Osteocyte (in vitro differentiated cells): Measurements from ENCODE around the gene PDPK1. TPM values are rescaled to one million over a fixed set of nuclear protein-coding genes. Genes with fewer than 3 reads are reported as not detected.
"Not testable (repeated sequence)": the region's sequence is repeated elsewhere in the genome, so short reads cannot be mapped to it uniquely, and the experiment has no call there.

Source experiments
- DNase-seq: peaks from one replicate; pipeline ENCODE4 v3.0.0; 2021; ENCODE audit warnings: mixed read lengths; ENCODE audit not compliant: unreplicated experiment; ENCODE audit errors: extremely low spot score
- H3K27ac Mint-ChIP-seq: one replicate; pipeline ENCODE4 v1.8.0; 2021; ENCODE audit warnings: mild to moderate bottlenecking, mixed read lengths; ENCODE audit not compliant: unreplicated experiment
- H3K27me3 Mint-ChIP-seq: one replicate; pipeline ENCODE4 v1.8.0; 2021; ENCODE audit warnings: mixed read lengths; ENCODE audit not compliant: unreplicated experiment
- H3K36me3 Mint-ChIP-seq: one replicate; pipeline ENCODE4 v1.8.0; 2021; ENCODE audit warnings: mixed read lengths; ENCODE audit not compliant: unreplicated experiment
- H3K4me1 Mint-ChIP-seq: one replicate; pipeline ENCODE4 v1.8.0; 2021; ENCODE audit warnings: mixed read lengths; ENCODE audit not compliant: unreplicated experiment
- H3K4me3 Mint-ChIP-seq: one replicate; pipeline ENCODE4 v1.8.0; 2021; ENCODE audit warnings: mild to moderate bottlenecking, moderate library complexity, mixed read lengths; ENCODE audit not compliant: unreplicated experiment
- H3K9me3 Mint-ChIP-seq: one replicate; pipeline ENCODE4 v1.8.0; 2021; ENCODE audit warnings: mixed read lengths; ENCODE audit not compliant: unreplicated experiment
- total RNA-seq: library from RNA; stranded (reverse); gene quantifications from 2 replicates; pipeline ENCODE4 v1.2.1, GENCODE V29; 2021
- TF ChIP-seq, protein P1 (sequence below): fragments of 200-600 bp; sonication (generic); IDR thresholded peaks from 2 replicates; pipeline ENCODE4 v1.5.0; 2021; ENCODE audit warnings: antibody characterized with exemption, mild to moderate bottlenecking, moderate library complexity

PDPK1 gene
- total RNA-seq, 1 donor from 2014 or later = 45.8 TPM

DNA sequence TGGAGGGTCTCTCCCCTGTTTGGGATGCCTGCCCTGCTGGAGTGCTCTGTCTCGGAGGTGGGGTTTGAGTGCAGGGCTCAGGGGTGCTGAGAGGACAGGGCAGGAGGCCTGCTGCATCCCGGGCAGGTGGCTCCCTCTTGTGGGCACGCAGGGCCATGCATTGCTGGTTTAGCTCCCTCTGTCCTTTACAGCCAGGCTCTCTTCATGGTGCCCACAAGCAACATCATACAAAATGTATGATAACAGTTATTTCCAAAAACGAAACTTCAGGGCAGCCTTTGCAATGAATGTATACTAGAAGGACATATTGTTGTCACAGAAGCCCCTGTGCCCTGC is 22.9 kb downstream of the PDPK1 start:
- not testable (repeated sequence) for H3K36me3 Mint-ChIP-seq, H3K4me3 Mint-ChIP-seq, DNase-seq, H3K9me3 Mint-ChIP-seq, H3K27ac Mint-ChIP-seq, H3K27me3 Mint-ChIP-seq, H3K4me1 Mint-ChIP-seq
- TF ChIP-seq, protein P1, sequence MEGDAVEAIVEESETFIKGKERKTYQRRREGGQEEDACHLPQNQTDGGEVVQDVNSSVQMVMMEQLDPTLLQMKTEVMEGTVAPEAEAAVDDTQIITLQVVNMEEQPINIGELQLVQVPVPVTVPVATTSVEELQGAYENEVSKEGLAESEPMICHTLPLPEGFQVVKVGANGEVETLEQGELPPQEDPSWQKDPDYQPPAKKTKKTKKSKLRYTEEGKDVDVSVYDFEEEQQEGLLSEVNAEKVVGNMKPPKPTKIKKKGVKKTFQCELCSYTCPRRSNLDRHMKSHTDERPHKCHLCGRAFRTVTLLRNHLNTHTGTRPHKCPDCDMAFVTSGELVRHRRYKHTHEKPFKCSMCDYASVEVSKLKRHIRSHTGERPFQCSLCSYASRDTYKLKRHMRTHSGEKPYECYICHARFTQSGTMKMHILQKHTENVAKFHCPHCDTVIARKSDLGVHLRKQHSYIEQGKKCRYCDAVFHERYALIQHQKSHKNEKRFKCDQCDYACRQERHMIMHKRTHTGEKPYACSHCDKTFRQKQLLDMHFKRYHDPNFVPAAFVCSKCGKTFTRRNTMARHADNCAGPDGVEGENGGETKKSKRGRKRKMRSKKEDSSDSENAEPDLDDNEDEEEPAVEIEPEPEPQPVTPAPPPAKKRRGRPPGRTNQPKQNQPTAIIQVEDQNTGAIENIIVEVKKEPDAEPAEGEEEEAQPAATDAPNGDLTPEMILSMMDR = peak; percentile 53

DNA sequence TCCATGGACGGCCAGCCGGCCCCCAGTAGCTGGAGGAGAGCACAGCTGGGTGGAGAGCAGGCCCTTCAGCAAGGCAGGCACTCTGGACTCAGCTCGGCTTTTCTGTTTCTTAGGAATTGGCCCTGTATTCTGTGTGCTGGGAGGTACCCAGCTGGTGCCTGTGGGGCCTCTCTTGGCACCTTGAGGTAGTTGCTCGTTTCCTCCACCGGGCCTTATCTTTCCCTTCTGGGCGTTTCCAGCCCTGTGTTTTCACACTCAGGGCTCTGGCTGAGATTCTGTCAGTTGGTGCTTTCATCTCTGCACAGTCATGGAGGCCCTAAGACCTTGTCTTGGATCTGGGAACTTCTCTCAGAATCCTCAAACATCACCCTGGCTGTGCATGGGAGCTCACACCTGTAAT is 29.7 kb downstream of the PDPK1 start:
- not testable (repeated sequence) for H3K4me1 Mint-ChIP-seq, H3K9me3 Mint-ChIP-seq, H3K27ac Mint-ChIP-seq, H3K27me3 Mint-ChIP-seq, DNase-seq, H3K36me3 Mint-ChIP-seq, H3K4me3 Mint-ChIP-seq

DNA sequence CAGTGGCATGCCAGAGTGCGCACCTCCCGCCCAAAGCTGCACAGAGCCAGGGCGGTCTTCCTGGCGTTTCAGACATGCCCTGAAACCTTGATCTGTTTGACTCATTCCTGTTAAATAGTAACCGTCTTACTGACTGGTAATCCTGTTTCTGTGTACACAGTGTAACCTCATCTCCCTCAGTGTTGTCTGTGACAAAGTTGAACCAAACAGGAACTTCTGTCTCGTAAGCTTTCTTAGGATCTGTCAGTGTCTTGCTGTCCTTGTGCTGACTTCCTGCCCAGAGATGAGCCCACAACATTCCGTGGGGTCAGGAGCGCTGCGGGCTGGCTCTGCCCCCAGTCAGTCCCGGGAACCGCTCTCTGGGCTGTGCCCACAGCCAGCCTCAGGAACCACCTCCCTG is 30.8 kb downstream of the PDPK1 start:
- not testable (repeated sequence) for H3K27me3 Mint-ChIP-seq, H3K4me3 Mint-ChIP-seq, H3K4me1 Mint-ChIP-seq, H3K36me3 Mint-ChIP-seq, H3K9me3 Mint-ChIP-seq, H3K27ac Mint-ChIP-seq, DNase-seq

DNA sequence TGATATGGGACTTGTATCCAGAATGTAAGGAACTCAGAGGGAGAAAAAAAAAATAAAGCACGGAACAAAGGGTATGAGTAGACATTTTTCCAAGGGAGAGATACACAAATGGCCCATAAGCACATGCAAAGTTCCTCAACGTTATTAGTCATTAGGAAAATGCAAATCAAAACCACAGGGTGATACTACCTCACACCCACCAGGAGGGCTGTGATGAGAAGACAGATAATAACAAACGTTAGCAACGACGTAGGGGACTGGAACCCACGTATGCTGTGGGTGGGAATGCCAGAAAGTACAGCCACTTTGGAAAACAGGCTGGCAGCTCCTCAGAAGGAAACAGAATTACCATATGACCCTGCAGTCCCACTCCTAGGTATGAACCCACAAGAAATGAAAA is 34.9 kb downstream of the PDPK1 start:
- not testable (repeated sequence) for H3K36me3 Mint-ChIP-seq, H3K27ac Mint-ChIP-seq, H3K4me3 Mint-ChIP-seq, H3K27me3 Mint-ChIP-seq, DNase-seq, H3K4me1 Mint-ChIP-seq, H3K9me3 Mint-ChIP-seq

DNA sequence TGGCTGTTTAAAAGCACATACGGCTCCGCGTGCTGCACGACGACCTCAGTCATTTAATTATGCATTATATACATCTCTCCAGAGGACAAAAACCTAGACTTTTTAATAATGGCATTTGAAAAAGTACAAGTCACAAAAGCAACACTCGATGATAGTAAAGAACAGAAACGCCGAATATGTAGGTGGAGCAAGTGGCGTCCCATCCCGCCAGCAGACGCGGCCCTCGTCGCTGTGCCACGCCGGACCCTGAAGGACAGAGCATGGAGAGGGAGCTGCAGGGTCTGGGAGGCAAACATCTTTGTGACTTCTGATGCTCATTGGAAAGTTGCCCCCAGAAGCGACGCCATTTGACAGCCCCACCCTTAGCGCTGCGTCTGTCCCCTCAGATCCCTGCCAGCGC is 38.0 kb downstream of the PDPK1 start:
- not testable (repeated sequence) for H3K4me1 Mint-ChIP-seq, H3K9me3 Mint-ChIP-seq, H3K27ac Mint-ChIP-seq, DNase-seq, H3K4me3 Mint-ChIP-seq, H3K36me3 Mint-ChIP-seq, H3K27me3 Mint-ChIP-seq

DNA sequence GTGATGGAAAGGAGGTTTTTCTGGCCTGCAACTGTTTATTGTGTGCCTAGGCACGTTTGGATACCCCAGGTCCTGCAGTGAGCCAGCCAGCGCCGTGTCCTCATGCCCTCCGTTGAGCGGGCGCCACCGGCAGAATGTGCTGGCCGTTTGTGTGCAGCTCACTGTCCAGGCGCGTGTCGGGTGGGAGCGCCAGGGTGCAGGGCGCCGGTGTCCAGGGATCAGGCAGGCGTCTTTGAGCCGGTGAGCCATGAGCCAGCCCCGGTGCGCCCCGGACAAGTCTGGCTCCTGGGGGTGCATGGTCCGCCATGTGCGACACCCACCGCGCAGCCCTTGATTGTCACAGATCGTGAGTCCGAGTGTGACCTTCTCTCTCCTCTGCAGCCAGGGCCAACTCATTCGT is 39.2 kb downstream of the PDPK1 start:
- H3K4me3 Mint-ChIP-seq, H3K4me1 Mint-ChIP-seq, H3K27ac Mint-ChIP-seq, DNase-seq, H3K36me3 Mint-ChIP-seq, H3K9me3 Mint-ChIP-seq, H3K27me3 Mint-ChIP-seq: not testable (repeated sequence)

DNA sequence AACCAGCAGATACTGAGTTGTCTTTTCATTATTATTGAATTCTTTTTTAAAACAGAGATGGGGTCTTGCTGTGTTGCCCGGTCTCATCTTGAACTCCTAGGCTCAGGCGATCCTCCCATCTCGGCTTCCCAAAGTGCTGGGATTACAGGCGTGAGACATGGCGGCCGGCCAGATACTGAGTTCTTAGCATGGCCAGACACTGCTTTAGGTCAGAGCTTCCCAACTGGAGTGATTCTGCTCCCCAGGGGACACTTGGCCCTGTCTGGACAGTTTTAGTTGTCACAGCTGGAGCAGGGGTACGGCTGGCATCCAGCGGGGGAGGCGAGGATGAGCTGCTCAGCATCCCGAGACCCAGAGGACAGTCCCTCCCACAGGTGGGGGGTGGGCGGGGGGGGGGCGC is 41.1 kb downstream of the PDPK1 start:
- not testable (repeated sequence) for H3K4me3 Mint-ChIP-seq, H3K27ac Mint-ChIP-seq, H3K4me1 Mint-ChIP-seq, H3K27me3 Mint-ChIP-seq, DNase-seq, H3K36me3 Mint-ChIP-seq, H3K9me3 Mint-ChIP-seq

DNA sequence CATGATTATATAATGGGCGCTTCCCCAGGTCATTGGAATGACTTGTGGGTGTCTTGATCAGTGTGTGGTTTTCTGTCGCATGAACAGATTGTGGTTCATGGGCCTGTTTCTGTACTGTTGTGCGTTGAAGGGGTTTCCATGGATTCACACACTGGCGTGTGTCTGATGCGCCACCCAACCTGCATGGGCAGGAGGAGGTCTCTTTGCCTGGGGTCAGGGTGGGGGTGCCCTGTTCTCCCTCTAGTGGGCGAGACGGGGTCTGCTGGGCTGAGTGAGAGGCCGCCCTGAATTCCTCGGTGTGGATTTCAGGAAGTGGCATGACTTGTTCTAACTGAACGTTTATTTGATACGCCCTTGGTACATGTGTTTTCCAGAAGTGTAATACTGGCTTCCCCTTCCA is 42.3 kb downstream of the PDPK1 start:
- H3K9me3 Mint-ChIP-seq, DNase-seq, H3K4me3 Mint-ChIP-seq, H3K27me3 Mint-ChIP-seq, H3K27ac Mint-ChIP-seq, H3K36me3 Mint-ChIP-seq, H3K4me1 Mint-ChIP-seq: not testable (repeated sequence)
- TF ChIP-seq, protein P1 = peak; percentile 34

DNA sequence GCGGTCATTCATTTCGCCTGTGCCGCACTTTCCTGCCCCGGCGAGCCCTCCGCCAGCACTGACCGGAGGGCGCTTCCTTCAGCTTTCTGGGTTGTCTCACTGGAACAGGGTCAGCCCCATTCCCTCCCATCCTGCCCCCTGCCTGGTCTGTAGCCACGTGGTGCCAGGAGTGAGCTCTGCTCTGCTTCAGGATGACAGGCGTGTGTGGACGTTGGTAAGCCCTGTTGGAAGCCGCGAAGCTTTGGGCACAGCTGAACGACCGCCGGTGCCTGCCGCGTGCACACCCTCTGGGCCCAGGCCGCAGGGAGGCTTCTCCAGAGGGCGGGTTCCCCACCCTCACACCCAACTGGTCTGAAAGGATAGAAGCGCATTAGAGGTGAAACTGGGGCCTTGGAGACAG is 43.0 kb downstream of the PDPK1 start:
- H3K4me1 Mint-ChIP-seq, H3K9me3 Mint-ChIP-seq, H3K27ac Mint-ChIP-seq, H3K27me3 Mint-ChIP-seq, H3K36me3 Mint-ChIP-seq, H3K4me3 Mint-ChIP-seq, DNase-seq: not testable (repeated sequence)
